ENCODE results near the gene CACNA1I.

GRCh38 chr22:39568278-39568981, 2.1 kb upstream of the CACNA1I start:
- no peak for TF ChIP-seq RFX5 (IDR thresholded peaks at IDR 0.05; ENCODE audit: borderline replicate concordance, low read depth, low read length)
- no peak for TF ChIP-seq JUND (IDR thresholded peaks at IDR 0.05; ENCODE audit: low read length)
- TF ChIP-seq TEAD4 (IDR thresholded peaks at IDR 0.05; ENCODE audit: low read depth, low read length) = no peak
- no peak for TF ChIP-seq ATF2 (IDR thresholded peaks at IDR 0.05; ENCODE audit: low read length)
- TF ChIP-seq, protein P1, sequence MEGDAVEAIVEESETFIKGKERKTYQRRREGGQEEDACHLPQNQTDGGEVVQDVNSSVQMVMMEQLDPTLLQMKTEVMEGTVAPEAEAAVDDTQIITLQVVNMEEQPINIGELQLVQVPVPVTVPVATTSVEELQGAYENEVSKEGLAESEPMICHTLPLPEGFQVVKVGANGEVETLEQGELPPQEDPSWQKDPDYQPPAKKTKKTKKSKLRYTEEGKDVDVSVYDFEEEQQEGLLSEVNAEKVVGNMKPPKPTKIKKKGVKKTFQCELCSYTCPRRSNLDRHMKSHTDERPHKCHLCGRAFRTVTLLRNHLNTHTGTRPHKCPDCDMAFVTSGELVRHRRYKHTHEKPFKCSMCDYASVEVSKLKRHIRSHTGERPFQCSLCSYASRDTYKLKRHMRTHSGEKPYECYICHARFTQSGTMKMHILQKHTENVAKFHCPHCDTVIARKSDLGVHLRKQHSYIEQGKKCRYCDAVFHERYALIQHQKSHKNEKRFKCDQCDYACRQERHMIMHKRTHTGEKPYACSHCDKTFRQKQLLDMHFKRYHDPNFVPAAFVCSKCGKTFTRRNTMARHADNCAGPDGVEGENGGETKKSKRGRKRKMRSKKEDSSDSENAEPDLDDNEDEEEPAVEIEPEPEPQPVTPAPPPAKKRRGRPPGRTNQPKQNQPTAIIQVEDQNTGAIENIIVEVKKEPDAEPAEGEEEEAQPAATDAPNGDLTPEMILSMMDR (IDR thresholded peaks at IDR 0.05; ENCODE audit: control extremely low read depth in 1 of 3, insufficient read depth in 1 of 3, low read depth in 1 of 3, low read length in 3 of 3) = no peak
- TF ChIP-seq PHF8 (conservative IDR thresholded peaks at IDR 0.05; ENCODE audit: low read depth, low read length) = no peak
- TF ChIP-seq, protein P2, sequence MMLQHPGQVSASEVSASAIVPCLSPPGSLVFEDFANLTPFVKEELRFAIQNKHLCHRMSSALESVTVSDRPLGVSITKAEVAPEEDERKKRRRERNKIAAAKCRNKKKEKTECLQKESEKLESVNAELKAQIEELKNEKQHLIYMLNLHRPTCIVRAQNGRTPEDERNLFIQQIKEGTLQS (IDR thresholded peaks at IDR 0.05; ENCODE audit: insufficient read depth, low read depth, low read length) = no peak
- no peak for TF ChIP-seq POLR2A (IDR thresholded peaks at IDR 0.05; ENCODE audit: control extremely low read depth in 1 of 2, low read depth in 2 of 2, low read length in 2 of 2)
- TF ChIP-seq EGR1 (IDR thresholded peaks at IDR 0.05; ENCODE audit: borderline replicate concordance, low read depth, low read length) = no peak
- TF ChIP-seq RBBP5 (IDR thresholded peaks at IDR 0.05; ENCODE audit: borderline replicate concordance, low read depth, low read length) = no peak
- no peak for TF ChIP-seq EZH2 (IDR thresholded peaks at IDR 0.05; ENCODE audit: low read depth, low read length, severe bottlenecking)
- no peak for TF ChIP-seq SIN3A (conservative IDR thresholded peaks at IDR 0.05 in 1 of 2, IDR thresholded peaks at IDR 0.05 in 1 of 2; ENCODE audit: low read depth in 1 of 2, low read length in 2 of 2)
